HepG2 (cell line): ENCODE measurements around the gene TLCD3B. TPM values are rescaled to one million over a fixed set of nuclear protein-coding genes. Genes with fewer than 3 reads are reported as not detected.

Experiments used
- EED ChIP-seq: sonication (generic); formaldehyde crosslinking; IDR thresholded peaks from 2 replicates; pipeline ENCODE4 v1.5.0; 2020; ENCODE audit warnings: mild to moderate bottlenecking, missing genetic modification reagents
- MZF1 ChIP-seq: sonication (generic); formaldehyde crosslinking; IDR thresholded peaks from 2 replicates; pipeline ENCODE4 v1.8.1; 2023; ENCODE audit warnings: mild to moderate bottlenecking, missing genetic modification reagents, borderline replicate concordance
- RBM22 ChIP-seq: fragments of 200-400 bp; formaldehyde crosslinking; optimal IDR thresholded peaks from 2 replicates; pipeline ENCODE3; 2017; ENCODE audit warnings: mild to moderate bottlenecking, low read length, moderate library complexity
- SALL1 ChIP-seq: sonication (generic); formaldehyde crosslinking; IDR thresholded peaks from 2 replicates; pipeline ENCODE4 v1.8.0; 2022; ENCODE audit warnings: mild to moderate bottlenecking, missing genetic modification reagents
- TMF1 ChIP-seq: sonication (generic); formaldehyde crosslinking; IDR thresholded peaks from 2 replicates; pipeline ENCODE4 v1.8.1; 2022; ENCODE audit warnings: low read depth, missing genetic modification reagents
- ZBTB20 ChIP-seq: sonication (generic); formaldehyde crosslinking; IDR thresholded peaks from 2 replicates; pipeline ENCODE4 v1.8.1; 2023; ENCODE audit warnings: missing genetic modification reagents, low read depth, mild to moderate bottlenecking, borderline replicate concordance
- ZNF251 ChIP-seq: sonication (generic); formaldehyde crosslinking; IDR thresholded peaks from 2 replicates; pipeline ENCODE4 v1.9.0; 2021; ENCODE audit warnings: mild to moderate bottlenecking, missing genetic modification reagents
- ZNF430 ChIP-seq: sonication (generic); formaldehyde crosslinking; IDR thresholded peaks from 2 replicates; pipeline ENCODE4 v1.9.0; 2021; ENCODE audit warnings: mild to moderate bottlenecking, missing genetic modification reagents
- ZNF451 ChIP-seq: sonication (generic); formaldehyde crosslinking; IDR thresholded peaks from 2 replicates; pipeline ENCODE4 v1.5.0; 2020; ENCODE audit warnings: mild to moderate bottlenecking, missing genetic modification reagents
- ZNF605 ChIP-seq: sonication (generic); formaldehyde crosslinking; IDR thresholded peaks from 2 replicates; pipeline ENCODE4 v1.8.0; 2022; ENCODE audit warnings: mild to moderate bottlenecking, missing genetic modification reagents
- ZNF674 ChIP-seq: sonication (generic); formaldehyde crosslinking; IDR thresholded peaks from 2 replicates; pipeline ENCODE4 v1.5.0; 2020; ENCODE audit warnings: low read depth, mild to moderate bottlenecking, missing genetic modification reagents
- ZNF720 ChIP-seq: sonication (generic); formaldehyde crosslinking; IDR thresholded peaks from 2 replicates; pipeline ENCODE4 v1.4.0; 2020; ENCODE audit warnings: missing genetic modification reagents
- polyA plus RNA-seq, 8 experiments: library from polyadenylated mRNA; depleted of rRNA in 3 of 8; stranded (reverse) in 7 of 8; unstranded in 1 of 8; fragments of >200 nt; fragmentation: Illumina TruSeq in 4 of 8; extraction: Trizol in 4 of 8; gene quantifications; 2 replicates each; pipeline versions ENCODE4 v1.2.1 to v1.2.3, GENCODE V29; 2011 to 2016; ENCODE audit warnings: low read depth in 4 of 8, missing spikeins in 1 of 8, mixed read lengths in 1 of 8; ENCODE audit not compliant: insufficient read depth in 1 of 8
- total RNA-seq, 5 experiments: library from RNA; depleted of rRNA; stranded (reverse); fragments of >200 nt; fragmentation: Illumina TruSeq; extraction: Trizol; gene quantifications; 2 replicates each; pipeline ENCODE4 v1.2.3, GENCODE V29; 2016; ENCODE audit warnings: low read depth in 1 of 5
- TF ChIP-seq, protein P1 (sequence below): sonication (generic); IDR thresholded peaks from 2 replicates; pipeline ENCODE4 v1.6.1; 2016; ENCODE audit warnings: low read depth, borderline replicate concordance
- TF ChIP-seq, protein P2 (sequence below), 2 experiments: sonication (generic) in 1 of 2; formaldehyde crosslinking in 1 of 2; IDR thresholded peaks; 2 replicates each; pipeline versions ENCODE4 v1.4.0 to v1.6.1; 2016 to 2020; ENCODE audit warnings: borderline replicate concordance in 1 of 2, low read depth in 1 of 2, mild to moderate bottlenecking in 1 of 2, missing genetic modification reagents in 1 of 2
- TF ChIP-seq, protein P3 (sequence below): IDR thresholded peaks from 2 replicates; pipeline ENCODE4 v1.6.1; 2016; ENCODE audit warnings: missing compliant biosample characterization, missing genetic modification reagents, borderline replicate concordance
- TF ChIP-seq, protein P4 (sequence below): sonication (generic); formaldehyde crosslinking; IDR thresholded peaks from 2 replicates; pipeline ENCODE4 v1.5.1; 2020; ENCODE audit warnings: missing genetic modification reagents, mild to moderate bottlenecking, borderline replicate concordance
- TF ChIP-seq, protein P5 (sequence below): sonication (generic); formaldehyde crosslinking; IDR thresholded peaks from 2 replicates; pipeline ENCODE4 v1.8.0; 2022; ENCODE audit warnings: mild to moderate bottlenecking, missing genetic modification reagents, moderate library complexity

The TLCD3B gene
- total and polyA plus RNA-seq, 2 of the 13 experiments (the other 11 are each of a cell fraction or from before 2014, with no cell fraction given): not detected

DNA sequence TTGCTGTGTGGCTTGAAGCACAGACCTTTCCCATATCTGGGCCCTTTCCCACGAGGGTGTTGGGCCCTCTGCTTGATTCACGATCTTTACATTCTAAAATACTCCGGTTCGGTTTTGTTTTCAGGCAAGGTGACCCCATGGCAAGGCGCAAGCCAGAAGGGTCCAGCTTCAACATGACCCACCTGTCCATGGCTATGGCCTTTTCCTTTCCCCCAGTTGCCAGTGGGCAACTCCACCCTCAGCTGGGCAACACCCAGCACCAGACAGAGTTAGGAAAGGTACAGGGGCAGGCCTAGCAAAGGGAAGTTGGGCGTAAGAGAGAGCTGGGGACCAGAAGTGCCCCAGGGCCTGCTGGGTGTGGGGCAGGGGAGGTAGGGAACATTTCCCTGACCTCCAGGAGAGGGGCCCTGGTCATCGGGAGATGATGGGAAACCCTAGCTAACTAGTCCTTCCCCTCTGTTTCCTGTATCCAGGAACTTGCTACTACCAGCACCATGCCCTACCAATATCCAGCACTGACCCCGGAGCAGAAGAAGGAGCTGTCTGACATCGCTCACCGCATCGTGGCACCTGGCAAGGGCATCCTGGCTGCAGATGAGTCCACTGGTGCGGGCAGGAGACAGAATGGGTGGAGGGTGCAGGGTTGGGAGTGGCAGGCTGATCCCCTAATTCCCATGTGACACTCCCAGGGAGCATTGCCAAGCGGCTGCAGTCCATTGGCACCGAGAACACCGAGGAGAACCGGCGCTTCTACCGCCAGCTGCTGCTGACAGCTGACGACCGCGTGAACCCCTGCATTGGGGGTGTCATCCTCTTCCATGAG lies 35.9 kb upstream of the TLCD3B start (continued):
- TF ChIP-seq, protein P1, sequence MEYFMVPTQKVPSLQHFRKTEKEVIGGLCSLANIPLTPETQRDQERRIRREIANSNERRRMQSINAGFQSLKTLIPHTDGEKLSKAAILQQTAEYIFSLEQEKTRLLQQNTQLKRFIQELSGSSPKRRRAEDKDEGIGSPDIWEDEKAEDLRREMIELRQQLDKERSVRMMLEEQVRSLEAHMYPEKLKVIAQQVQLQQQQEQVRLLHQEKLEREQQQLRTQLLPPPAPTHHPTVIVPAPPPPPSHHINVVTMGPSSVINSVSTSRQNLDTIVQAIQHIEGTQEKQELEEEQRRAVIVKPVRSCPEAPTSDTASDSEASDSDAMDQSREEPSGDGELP: peak; percentile 37; the same call in 1 of the 2 replicates
- TF ChIP-seq, protein P2, sequence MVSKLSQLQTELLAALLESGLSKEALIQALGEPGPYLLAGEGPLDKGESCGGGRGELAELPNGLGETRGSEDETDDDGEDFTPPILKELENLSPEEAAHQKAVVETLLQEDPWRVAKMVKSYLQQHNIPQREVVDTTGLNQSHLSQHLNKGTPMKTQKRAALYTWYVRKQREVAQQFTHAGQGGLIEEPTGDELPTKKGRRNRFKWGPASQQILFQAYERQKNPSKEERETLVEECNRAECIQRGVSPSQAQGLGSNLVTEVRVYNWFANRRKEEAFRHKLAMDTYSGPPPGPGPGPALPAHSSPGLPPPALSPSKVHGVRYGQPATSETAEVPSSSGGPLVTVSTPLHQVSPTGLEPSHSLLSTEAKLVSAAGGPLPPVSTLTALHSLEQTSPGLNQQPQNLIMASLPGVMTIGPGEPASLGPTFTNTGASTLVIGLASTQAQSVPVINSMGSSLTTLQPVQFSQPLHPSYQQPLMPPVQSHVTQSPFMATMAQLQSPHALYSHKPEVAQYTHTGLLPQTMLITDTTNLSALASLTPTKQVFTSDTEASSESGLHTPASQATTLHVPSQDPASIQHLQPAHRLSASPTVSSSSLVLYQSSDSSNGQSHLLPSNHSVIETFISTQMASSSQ (IDR thresholded peaks at IDR 0.05; ENCODE audit: low read depth): no peak
- TF ChIP-seq, protein P2 (CRISPR knock-in tag; IDR thresholded peaks at IDR 0.05; ENCODE audit: borderline replicate concordance): 0 out of 2 replicates have a peak, but pooled peaks have one; percentile 2
- TF ChIP-seq, protein P3, sequence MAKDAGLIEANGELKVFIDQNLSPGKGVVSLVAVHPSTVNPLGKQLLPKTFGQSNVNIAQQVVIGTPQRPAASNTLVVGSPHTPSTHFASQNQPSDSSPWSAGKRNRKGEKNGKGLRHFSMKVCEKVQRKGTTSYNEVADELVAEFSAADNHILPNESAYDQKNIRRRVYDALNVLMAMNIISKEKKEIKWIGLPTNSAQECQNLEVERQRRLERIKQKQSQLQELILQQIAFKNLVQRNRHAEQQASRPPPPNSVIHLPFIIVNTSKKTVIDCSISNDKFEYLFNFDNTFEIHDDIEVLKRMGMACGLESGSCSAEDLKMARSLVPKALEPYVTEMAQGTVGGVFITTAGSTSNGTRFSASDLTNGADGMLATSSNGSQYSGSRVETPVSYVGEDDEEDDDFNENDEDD (CRISPR knock-in tag): no peak
- 0 out of 2 replicates have a peak, but pooled peaks have one; percentile 53 for TF ChIP-seq ZNF720 (CRISPR knock-in tag)
- 0 out of 2 replicates have a peak, but pooled peaks have one; percentile 41 for TF ChIP-seq ZNF674 (CRISPR knock-in tag)
- TF ChIP-seq EED (CRISPR knock-in tag): 0 out of 2 replicates have a peak, but pooled peaks have one; percentile 47
- TF ChIP-seq SALL1: peak; percentile 51; the same call in 1 of the 2 replicates
- TF ChIP-seq ZNF251 (CRISPR knock-in tag): no peak
- TF ChIP-seq, protein P4, sequence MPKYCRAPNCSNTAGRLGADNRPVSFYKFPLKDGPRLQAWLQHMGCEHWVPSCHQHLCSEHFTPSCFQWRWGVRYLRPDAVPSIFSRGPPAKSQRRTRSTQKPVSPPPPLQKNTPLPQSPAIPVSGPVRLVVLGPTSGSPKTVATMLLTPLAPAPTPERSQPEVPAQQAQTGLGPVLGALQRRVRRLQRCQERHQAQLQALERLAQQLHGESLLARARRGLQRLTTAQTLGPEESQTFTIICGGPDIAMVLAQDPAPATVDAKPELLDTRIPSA (CRISPR knock-in tag): 0 out of 2 replicates have a peak, but pooled peaks have one; percentile 48
- TF ChIP-seq MZF1: 0 out of 2 replicates have a peak, but pooled peaks have one; percentile 77
- peak; percentile 57; the same call in 1 of the 2 replicates for TF ChIP-seq ZNF451 (CRISPR knock-in tag)
- TF ChIP-seq, protein P5, sequence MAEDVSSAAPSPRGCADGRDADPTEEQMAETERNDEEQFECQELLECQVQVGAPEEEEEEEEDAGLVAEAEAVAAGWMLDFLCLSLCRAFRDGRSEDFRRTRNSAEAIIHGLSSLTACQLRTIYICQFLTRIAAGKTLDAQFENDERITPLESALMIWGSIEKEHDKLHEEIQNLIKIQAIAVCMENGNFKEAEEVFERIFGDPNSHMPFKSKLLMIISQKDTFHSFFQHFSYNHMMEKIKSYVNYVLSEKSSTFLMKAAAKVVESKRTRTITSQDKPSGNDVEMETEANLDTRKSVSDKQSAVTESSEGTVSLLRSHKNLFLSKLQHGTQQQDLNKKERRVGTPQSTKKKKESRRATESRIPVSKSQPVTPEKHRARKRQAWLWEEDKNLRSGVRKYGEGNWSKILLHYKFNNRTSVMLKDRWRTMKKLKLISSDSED (CRISPR knock-in tag): no peak
- TF ChIP-seq ZNF430 (CRISPR knock-in tag): 0 out of 2 replicates have a peak, but pooled peaks have one; percentile 65
- 0 out of 2 replicates have a peak, but pooled peaks have one; percentile 70 for TF ChIP-seq TMF1
- TF ChIP-seq ZBTB20 (CRISPR knock-in tag): peak; percentile 48; the same call in 1 of the 2 replicates
- TF ChIP-seq RBM22: peak; percentile 19
- TF ChIP-seq ZNF605 (CRISPR knock-in tag): peak; percentile 60; the same call in 1 of the 2 replicates
- TF ChIP-seq, all 625 proteins: peak for 51
